AG09319 (cell line): ENCODE results near the gene PYROXD2.
"Not testable (repeated sequence)": the region's sequence is repeated elsewhere in the genome, so short reads cannot be mapped to it uniquely, and the experiment has no call there.

Experiments used
- DNase-seq: peaks from one replicate; pipeline ENCODE4 v3.0.0-alpha.2; 2010; ENCODE audit warnings: low read depth; ENCODE audit errors: extremely low read depth
- TF ChIP-seq, protein P1 (sequence below): IDR thresholded peaks from 2 replicates; pipeline ENCODE4 v1.5.1; 2011; ENCODE audit warnings: low read depth, mild to moderate bottlenecking, inconsistent platforms, low read length, moderate library complexity

Gene PYROXD2

DNA sequence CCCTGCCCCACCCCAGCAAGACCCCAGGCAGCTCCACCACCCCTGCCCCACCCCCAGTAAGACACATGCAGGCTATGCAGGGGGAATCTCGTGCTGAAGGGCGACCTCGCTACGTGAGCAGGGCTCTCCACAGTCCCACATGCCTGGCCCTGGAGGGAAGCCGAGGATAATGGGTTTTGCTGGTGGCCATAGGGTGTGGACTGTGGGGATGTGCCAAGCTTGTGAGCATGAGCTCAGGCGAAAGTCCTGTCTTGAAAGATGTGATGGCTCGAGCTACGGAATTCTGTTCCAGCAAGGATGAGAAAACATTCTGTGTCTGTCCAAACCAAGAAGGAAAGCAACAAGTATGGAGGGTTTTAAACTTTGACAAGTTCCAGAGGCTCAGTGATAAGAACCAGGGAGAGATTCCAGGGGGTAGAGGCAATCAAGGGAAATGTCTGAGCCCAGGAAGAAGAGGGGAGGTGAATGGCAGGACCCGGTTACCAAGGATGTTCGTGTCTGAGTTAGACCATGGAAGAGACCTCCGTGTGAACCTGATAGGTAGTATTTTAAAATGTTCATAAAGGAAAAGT lies 63.1 kb downstream of the PYROXD2 start:
- TF ChIP-seq, protein P1, sequence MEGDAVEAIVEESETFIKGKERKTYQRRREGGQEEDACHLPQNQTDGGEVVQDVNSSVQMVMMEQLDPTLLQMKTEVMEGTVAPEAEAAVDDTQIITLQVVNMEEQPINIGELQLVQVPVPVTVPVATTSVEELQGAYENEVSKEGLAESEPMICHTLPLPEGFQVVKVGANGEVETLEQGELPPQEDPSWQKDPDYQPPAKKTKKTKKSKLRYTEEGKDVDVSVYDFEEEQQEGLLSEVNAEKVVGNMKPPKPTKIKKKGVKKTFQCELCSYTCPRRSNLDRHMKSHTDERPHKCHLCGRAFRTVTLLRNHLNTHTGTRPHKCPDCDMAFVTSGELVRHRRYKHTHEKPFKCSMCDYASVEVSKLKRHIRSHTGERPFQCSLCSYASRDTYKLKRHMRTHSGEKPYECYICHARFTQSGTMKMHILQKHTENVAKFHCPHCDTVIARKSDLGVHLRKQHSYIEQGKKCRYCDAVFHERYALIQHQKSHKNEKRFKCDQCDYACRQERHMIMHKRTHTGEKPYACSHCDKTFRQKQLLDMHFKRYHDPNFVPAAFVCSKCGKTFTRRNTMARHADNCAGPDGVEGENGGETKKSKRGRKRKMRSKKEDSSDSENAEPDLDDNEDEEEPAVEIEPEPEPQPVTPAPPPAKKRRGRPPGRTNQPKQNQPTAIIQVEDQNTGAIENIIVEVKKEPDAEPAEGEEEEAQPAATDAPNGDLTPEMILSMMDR, result no peak
- DNase-seq, result no peak

DNA sequence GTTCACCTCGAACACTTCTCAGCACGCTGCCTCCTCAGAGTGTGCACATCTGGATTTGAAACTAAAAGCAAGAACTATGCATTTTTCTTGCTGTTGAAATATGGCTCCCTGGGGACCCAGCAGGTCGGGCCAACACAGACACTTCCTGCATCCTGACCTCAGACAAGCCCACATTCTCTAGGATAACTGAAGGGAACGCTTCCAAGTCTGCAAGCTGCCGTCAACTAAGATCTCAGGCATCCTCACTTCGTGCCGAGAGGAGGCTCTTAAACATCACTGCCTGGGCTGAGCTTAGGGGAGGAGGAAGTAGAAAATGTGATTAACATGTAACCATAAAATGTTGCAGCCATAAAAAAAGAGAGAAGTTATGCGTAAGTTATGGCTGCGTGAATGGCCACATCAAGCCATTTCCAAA lies 65.5 kb downstream of the PYROXD2 start:
- TF ChIP-seq, protein P1, result no peak; the same call in 1 of the 2 replicates
- peak; percentile 99 for DNase-seq

DNA sequence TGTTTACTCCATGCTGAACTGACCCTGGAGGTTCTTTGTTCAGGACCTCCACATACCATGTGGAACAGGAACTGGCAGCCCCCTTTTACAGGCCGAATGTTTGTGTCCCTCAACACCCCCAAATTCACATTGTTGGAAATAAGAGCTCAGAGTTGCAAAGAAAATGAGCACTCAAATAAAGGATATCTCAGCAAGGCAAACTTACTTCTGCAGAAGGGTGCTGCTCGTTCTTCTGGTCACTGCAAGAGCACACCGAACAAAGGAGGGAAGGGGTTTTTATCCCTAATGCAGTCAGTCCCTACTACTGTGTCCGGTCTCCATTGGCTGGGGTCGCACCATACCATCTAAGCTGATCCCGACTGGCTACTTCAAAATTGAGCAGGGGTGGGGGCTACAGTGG lies 68.1 kb downstream of the PYROXD2 start:
- TF ChIP-seq, protein P1, result no peak
- no peak for DNase-seq

DNA sequence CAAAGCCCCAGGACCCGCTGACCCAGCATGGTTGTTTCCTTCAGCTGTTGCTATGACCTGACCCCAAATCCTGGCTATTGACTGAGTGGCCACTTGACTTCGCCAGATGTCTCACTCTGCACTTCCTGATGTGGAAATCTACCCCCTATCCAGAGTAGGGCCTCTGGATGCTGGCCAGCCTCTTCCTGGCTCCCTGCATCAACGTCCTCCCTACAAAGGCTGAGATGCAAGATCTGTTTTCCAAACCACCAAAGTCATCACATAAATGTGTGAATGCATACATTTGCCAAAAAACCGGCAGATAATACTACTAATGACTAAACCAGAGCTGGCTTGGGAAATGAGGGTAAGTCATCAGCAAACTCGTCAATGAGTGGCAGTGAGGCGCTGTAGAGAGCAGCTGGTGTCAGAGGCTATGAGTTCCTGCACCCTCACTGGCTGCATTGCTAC lies 70.4 kb downstream of the PYROXD2 start:
- TF ChIP-seq, protein P1, result no peak
- peak; percentile 56 for DNase-seq

DNA sequence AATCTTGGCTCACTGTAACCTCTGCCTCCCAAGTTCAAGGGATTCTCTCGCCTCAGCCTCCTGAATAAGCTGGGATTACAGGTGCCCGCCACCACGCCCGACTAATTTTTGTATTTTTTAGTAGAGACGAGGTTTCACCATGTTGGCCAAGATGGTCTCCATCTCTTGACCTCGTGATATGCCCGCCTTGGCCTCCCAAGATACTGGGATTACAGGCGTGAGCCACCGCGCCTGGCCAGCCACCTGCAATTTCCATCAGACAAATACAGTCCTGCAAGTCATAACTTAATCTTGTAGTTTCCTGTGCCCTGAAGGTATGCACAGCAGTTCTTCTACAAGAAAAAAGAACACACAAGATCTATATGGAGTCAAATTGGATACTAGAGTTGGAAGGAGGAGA lies 73.3 kb downstream of the PYROXD2 start:
- not testable (repeated sequence) for DNase-seq

DNA sequence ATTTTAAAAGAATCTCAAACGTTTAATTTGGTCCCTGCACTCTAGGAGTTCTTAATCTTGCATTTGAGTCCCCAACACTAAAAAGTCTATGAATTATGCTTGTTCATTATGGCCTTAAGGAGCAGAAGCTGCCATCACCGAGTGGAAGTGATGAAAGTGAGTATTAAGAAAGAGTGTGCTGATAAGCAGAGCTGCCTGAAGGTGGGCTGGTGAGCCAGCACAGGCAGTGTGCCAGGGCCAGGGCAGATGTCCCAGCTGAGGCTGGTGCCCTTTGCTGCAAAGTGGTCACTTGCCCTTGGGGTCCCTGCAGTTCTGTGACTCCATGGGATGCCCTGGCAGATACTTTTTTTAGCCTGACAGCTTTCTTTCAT lies 74.1 kb downstream of the PYROXD2 start:
- no peak for DNase-seq
- TF ChIP-seq, protein P1, result no peak

DNA sequence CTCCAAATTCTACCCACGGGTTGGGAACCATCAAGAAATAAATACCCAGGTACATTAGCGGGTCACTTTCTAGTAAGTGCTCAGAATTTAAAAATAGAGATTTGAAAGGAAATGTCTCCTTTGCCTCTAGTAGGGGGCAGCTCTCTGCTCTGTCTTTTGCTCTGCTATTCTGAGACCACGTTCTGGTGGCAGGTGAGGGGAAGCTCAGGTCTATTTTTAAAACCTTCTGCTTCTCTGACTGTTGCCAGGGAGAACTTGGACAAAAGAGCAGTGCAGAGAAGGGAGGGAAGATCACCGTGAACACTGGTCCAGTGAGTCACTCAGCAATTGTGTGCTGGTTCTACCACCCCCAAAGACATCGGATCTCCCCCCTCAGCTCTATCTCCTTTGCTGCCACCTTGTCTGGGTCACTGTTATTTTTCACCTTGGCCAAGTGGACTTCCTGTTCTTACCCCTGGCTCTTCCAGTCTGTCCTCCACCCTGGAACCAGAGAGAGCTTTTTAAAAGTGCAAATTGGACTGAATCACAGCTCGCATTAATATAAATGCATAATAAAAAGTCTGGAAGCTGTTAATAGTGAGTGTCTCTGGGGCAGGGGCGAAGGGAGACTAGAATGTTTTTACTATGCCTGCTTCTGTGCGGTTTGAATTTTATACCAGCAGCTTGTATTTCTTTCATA lies 74.6 kb downstream of the PYROXD2 start:
- no peak for DNase-seq
- TF ChIP-seq, protein P1, result no peak

DNA sequence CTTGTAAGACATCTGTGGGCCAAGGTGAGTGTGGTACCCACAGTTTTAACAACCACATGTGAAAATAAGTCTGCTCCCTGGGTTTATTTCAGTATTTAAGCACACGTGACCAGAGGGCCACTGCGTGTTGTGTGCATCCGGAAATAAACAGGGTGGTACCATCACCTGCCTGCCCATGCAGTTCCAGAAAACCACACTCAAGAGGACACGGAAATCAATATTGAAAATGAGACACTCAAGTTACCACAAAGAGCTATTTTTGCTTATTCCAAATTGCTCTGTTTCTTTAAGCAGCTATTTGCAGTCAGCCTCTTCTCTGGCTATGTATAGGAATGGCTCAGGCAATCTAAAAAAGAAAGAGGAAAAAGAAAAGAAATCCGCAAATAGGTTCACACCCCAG lies 75.2 kb downstream of the PYROXD2 start:
- DNase-seq, result no peak

More for the DNA sequence above, 75.2 kb downstream of the PYROXD2 start:
- TF ChIP-seq, protein P1, result no peak
